MM.1S (cell line): ENCODE results near the gene VAV3.

ENCODE experiments used
- EZH2 ChIP-seq: fragments of 300-600 bp; sonication (generic); optimal IDR thresholded peaks from 2 replicates; pipeline ENCODE3; 2017; ENCODE audit warnings: low read depth, mild to moderate bottlenecking, antibody characterized with exemption, low read length, mixed read lengths
- EZH2phosphoT487 ChIP-seq: fragments of 300-600 bp; sonication (generic); IDR thresholded peaks from 2 replicates; pipeline ENCODE4 v1.6.1; 2018; ENCODE audit warnings: antibody characterized with exemption, low read length
- TF ChIP-seq, protein P1 (sequence below): fragments of 300-600 bp; sonication (generic); IDR thresholded peaks from 2 replicates; pipeline ENCODE4 v1.5.1; 2016; ENCODE audit warnings: antibody characterized with exemption, low read length, mixed read lengths

DNA sequence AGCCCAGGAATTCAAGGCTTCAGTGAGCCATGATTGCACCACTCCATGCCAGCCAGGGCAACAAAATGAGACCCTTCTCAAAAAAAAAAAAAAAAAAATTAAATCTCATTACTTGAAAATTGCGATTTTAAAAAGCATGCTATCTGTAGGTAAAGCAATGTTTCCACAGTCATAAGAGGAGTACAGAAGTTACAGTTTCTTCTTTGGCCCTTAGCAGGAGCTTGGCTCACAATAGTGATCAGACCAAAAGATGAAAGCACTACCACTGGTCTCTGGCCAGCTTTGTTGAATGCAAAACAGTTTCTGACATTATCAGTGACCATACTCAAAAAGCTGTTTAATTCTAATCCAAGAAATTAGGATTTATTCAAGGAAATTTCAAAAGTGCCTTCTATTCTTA lies 31.2 kb downstream of the VAV3 start:
- TF ChIP-seq, protein P1, sequence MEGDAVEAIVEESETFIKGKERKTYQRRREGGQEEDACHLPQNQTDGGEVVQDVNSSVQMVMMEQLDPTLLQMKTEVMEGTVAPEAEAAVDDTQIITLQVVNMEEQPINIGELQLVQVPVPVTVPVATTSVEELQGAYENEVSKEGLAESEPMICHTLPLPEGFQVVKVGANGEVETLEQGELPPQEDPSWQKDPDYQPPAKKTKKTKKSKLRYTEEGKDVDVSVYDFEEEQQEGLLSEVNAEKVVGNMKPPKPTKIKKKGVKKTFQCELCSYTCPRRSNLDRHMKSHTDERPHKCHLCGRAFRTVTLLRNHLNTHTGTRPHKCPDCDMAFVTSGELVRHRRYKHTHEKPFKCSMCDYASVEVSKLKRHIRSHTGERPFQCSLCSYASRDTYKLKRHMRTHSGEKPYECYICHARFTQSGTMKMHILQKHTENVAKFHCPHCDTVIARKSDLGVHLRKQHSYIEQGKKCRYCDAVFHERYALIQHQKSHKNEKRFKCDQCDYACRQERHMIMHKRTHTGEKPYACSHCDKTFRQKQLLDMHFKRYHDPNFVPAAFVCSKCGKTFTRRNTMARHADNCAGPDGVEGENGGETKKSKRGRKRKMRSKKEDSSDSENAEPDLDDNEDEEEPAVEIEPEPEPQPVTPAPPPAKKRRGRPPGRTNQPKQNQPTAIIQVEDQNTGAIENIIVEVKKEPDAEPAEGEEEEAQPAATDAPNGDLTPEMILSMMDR: no peak
- TF ChIP-seq EZH2: no peak
- TF ChIP-seq EZH2phosphoT487: no peak
